ENCODE data around the gene PATJ.
"Not testable (repeated sequence)": the region's sequence is repeated elsewhere in the genome, so short reads cannot be mapped to it uniquely, and the experiment has no call there.

GRCh38 chr1:61890435-61890834 is 148.2 kb downstream of the PATJ start:
- TF ChIP-seq, protein P1, sequence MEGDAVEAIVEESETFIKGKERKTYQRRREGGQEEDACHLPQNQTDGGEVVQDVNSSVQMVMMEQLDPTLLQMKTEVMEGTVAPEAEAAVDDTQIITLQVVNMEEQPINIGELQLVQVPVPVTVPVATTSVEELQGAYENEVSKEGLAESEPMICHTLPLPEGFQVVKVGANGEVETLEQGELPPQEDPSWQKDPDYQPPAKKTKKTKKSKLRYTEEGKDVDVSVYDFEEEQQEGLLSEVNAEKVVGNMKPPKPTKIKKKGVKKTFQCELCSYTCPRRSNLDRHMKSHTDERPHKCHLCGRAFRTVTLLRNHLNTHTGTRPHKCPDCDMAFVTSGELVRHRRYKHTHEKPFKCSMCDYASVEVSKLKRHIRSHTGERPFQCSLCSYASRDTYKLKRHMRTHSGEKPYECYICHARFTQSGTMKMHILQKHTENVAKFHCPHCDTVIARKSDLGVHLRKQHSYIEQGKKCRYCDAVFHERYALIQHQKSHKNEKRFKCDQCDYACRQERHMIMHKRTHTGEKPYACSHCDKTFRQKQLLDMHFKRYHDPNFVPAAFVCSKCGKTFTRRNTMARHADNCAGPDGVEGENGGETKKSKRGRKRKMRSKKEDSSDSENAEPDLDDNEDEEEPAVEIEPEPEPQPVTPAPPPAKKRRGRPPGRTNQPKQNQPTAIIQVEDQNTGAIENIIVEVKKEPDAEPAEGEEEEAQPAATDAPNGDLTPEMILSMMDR (IDR thresholded peaks at IDR 0.05) = not testable (repeated sequence)
- TF ChIP-seq POLR2A (IDR thresholded peaks at IDR 0.05) = not testable (repeated sequence)
